Right atrium auricular region (tissue), 2 donors: ENCODE data around the gene FBXO24. TPM values are rescaled to one million over a fixed set of nuclear protein-coding genes. Genes with fewer than 3 reads are reported as not detected.

Experiments used
- DNase-seq: peaks from one replicate; pipeline ENCODE4 v3.0.0-alpha.2; 2019; ENCODE audit warnings: low spot score
- H3K27ac ChIP-seq, 2 donors: fragments of 200-600 bp; sonication (generic); 1 replicate in 1 of 2; 2 replicates in 1 of 2; pipeline ENCODE4 v1.5.1; 2016 to 2019
- H3K27me3 ChIP-seq, 2 donors: fragments of 200-600 bp; sonication (generic); one replicate each; pipeline versions ENCODE4 v1.5.1 to v1.6.0; 2017 to 2019
- H3K36me3 ChIP-seq: fragments of 200-600 bp; sonication (generic); one replicate; pipeline ENCODE4 v1.5.1; 2016
- H3K4me1 ChIP-seq, 2 donors: fragments of 200-600 bp; sonication (generic); one replicate each; pipeline versions ENCODE4 v1.5.1 to v1.6.0; 2017 to 2019
- H3K4me3 ChIP-seq, 2 donors: fragments of 200-600 bp; sonication (generic); 1 replicate in 1 of 2; 2 replicates in 1 of 2; pipeline ENCODE4 v1.5.1; 2017 to 2019; ENCODE audit warnings: mild to moderate bottlenecking in 1 of 2, moderate library complexity in 1 of 2
- H3K9me3 ChIP-seq, 2 donors: fragments of 200-600 bp; sonication (generic); one replicate each; pipeline ENCODE4 v1.5.1; 2019
- CTCF ChIP-seq, 2 donors: fragments of 200-600 bp; sonication (generic); IDR thresholded peaks; one replicate each; pipeline ENCODE4 v1.5.1; 2019; ENCODE audit warnings: antibody characterized with exemption in 2 of 2
- total RNA-seq, 2 donors: library from RNA; depleted of rRNA; stranded (reverse); fragments of >200 nt; gene quantifications; one replicate each; pipeline ENCODE4 v1.1.0, GENCODE V29; 2016

FBXO24 gene
- total RNA-seq, 2 donors from 2014 or later: 0.20 TPM; not detected in 1

GRCh38 chr7:100580466-100581283 lies 5.5 kb upstream of the FBXO24 start:
- H3K4me1 ChIP-seq: peaks cover 0 to 34% of the 10 kb centered on the region in 2 donors
- no peaks in the 10 kb centered on the region for H3K27me3 ChIP-seq
- no peak overlapping the region for H3K4me3 ChIP-seq
- H3K27ac ChIP-seq: no peak overlapping the region
- no peak for DNase-seq
- H3K9me3 ChIP-seq: no peaks in the 10 kb centered on the region
- H3K36me3 ChIP-seq: peaks cover 68% of the 10 kb centered on the region
- no peak for TF ChIP-seq CTCF (IDR thresholded peaks at IDR 0.05)

- Histone ChIP-seq H3K9me3 (no peaks in the 10 kb centered on the region), H3K4me3 (no peak overlapping the region), H3K27ac (peak overlapping the region in 1 of 2 donors; percentile 27), H3K27me3 (no peaks in the 10 kb centered on the region), H3K36me3 (peaks cover 54% of the 10 kb centered on the region), H3K4me1 (peaks cover 0 to 39% of the 10 kb centered on the region in 2 donors)
- DNase-seq: no peak
- no peak for TF ChIP-seq CTCF (IDR thresholded peaks at IDR 0.05)
These were observed 4.0 kb upstream of the FBXO24 start for GRCh38 chr7:100582041-100582579.

GRCh38 chr7:100582650-100583049 lies 3.5 kb upstream of the FBXO24 start:
- H3K9me3 ChIP-seq: no peaks in the 10 kb centered on the region
- no peaks in the 10 kb centered on the region for H3K27me3 ChIP-seq
- no peak for TF ChIP-seq CTCF (IDR thresholded peaks at IDR 0.05)
- DNase-seq: no peak
- no peak overlapping the region for H3K4me3 ChIP-seq
- H3K36me3 ChIP-seq: peaks cover 48% of the 10 kb centered on the region
- H3K4me1 ChIP-seq: peaks cover 0 to 43% of the 10 kb centered on the region in 2 donors
- H3K27ac ChIP-seq: peak overlapping the region in 1 of 2 donors; percentile 27

GRCh38 chr7:100583132-100584053 lies 2.7 kb upstream of the FBXO24 start:
- Histone ChIP-seq H3K4me1 (peaks cover 0 to 43% of the 10 kb centered on the region in 2 donors), H3K9me3 (no peaks in the 10 kb centered on the region), H3K4me3 (peak overlapping the region; percentile 15 to 84), H3K27ac (peak overlapping the region; percentile 55 to 94), H3K27me3 (no peaks in the 10 kb centered on the region), H3K36me3 (peaks cover 41% of the 10 kb centered on the region)
- no peak for TF ChIP-seq CTCF (IDR thresholded peaks at IDR 0.05)
- DNase-seq: peak; percentile 68

GRCh38 chr7:100584054-100584682 lies 2.0 kb upstream of the FBXO24 start:
- peaks cover 33% of the 10 kb centered on the region for H3K36me3 ChIP-seq
- no peaks in the 10 kb centered on the region for H3K27me3 ChIP-seq
- peak overlapping the region; percentile 84 to 96 for H3K4me3 ChIP-seq
- TF ChIP-seq CTCF (IDR thresholded peaks at IDR 0.05): no peak
- H3K4me1 ChIP-seq: peaks cover 0 to 43% of the 10 kb centered on the region in 2 donors
- no peak for DNase-seq
- H3K27ac ChIP-seq: peak overlapping the region; percentile 94 to 97
- no peaks in the 10 kb centered on the region for H3K9me3 ChIP-seq
